ENCODE measurements around the gene CDK11B. TPM values are rescaled to one million over a fixed set of nuclear protein-coding genes. Genes with fewer than 3 reads are reported as not detected.

The CDK11B gene
- 13.9 and 14.3 TPM in 2 replicates for total RNA-seq

GRCh38 chr1:1658583-1659549, at the start of gene CDK11B:
Gene CDK11B (minus strand): TSS chr1:1659004. CDS start chr1:1657485, 1,519 bp downstream.

GRCh38 chr1:1692714-1693647, 34.2 kb upstream of the CDK11B start, which contains the start of gene SLC35E2B:
Gene SLC35E2B (minus strand): TSS chr1:1692795. CDS start chr1:1676699, 16,096 bp downstream.

GRCh38 chr1:1631782-1632420, 26.9 kb downstream of the CDK11B start, which contains the start of gene MMP23B:
Gene MMP23B (plus strand): TSS chr1:1632173. CDS start chr1:1632219, 46 bp downstream.

GRCh38 chr1:1615256-1616044, 43.4 kb downstream of the CDK11B start, which contains the start of gene MIB2:
Gene MIB2 (plus strand): TSS chr1:1615500. CDS start chr1:1623453, 7,953 bp downstream.

GRCh38 chr1:1599935-1600860, 58.6 kb downstream of the CDK11B start, which contains the start of gene FNDC10:
Gene FNDC10 (minus strand): TSS chr1:1600135. CDS start chr1:1600015, 120 bp downstream.

Other genes starting within 250 kb of the CDK11B start
- gene ANKRD65, start 237.7 kb downstream of the CDK11B start, total RNA-seq: 0.76 and 1.5 TPM in 2 replicates
- 25.4 and 90.9 TPM in 2 replicates for gene VWA1, start 223.3 kb downstream of the CDK11B start, total RNA-seq
- 1.1 and 1.6 TPM in 2 replicates for gene ATAD3C, start 209.3 kb downstream of the CDK11B start, total RNA-seq
- 14.5 and 64.5 TPM in 2 replicates for gene ATAD3B, start 187.2 kb downstream of the CDK11B start, total RNA-seq
- 42.3 and 107 TPM in 2 replicates for gene ATAD3A, start 146.8 kb downstream of the CDK11B start, total RNA-seq
- 1.8 and 3.8 TPM in 2 replicates for gene TMEM240, start 118.4 kb downstream of the CDK11B start, total RNA-seq
- gene SSU72, start 84.1 kb downstream of the CDK11B start, total RNA-seq: 78.1 and 105 TPM in 2 replicates
- gene FNDC10, start 58.9 kb downstream of the CDK11B start, total RNA-seq: 6.4 and 11.2 TPM in 2 replicates
- gene MIB2, start 43.5 kb downstream of the CDK11B start, total RNA-seq: 14.0 and 51.1 TPM in 2 replicates
- gene MMP23B, start 26.8 kb downstream of the CDK11B start, total RNA-seq: 11.9 and 55.1 TPM in 2 replicates
- 11.7 and 46.5 TPM in 2 replicates for gene SLC35E2B, start 33.8 kb upstream of the CDK11B start, total RNA-seq
- 6.2 and 6.5 TPM in 2 replicates for gene CDK11A, start 65.4 kb upstream of the CDK11B start, total RNA-seq
- 54.8 and 57.6 TPM in 2 replicates for gene NADK, start 119.5 kb upstream of the CDK11B start, total RNA-seq
- 169 and 212 TPM in 2 replicates for gene GNB1, start 232.1 kb upstream of the CDK11B start, total RNA-seq

Data from mesangial cell (primary cell).